Left ventricle myocardium inferior (tissue), 1 donor: ENCODE results near the gene KRTAP29-1. TPM values are rescaled to one million over a fixed set of nuclear protein-coding genes. Genes with fewer than 3 reads are reported as not detected.
"Not testable (repeated sequence)": the region's sequence is repeated elsewhere in the genome, so short reads cannot be mapped to it uniquely, and the experiment has no call there.

Source experiments
- DNase-seq: peaks from one replicate; pipeline ENCODE4 v3.0.0-alpha.2; 2020
- H3K27ac ChIP-seq: fragments of 200-600 bp; replicated peaks from 2 replicates; pipeline ENCODE4 v1.8.0; 2021
- H3K27me3 ChIP-seq: fragments of 200-600 bp; 2 replicates; pipeline ENCODE4 v1.8.0; 2021; ENCODE audit warnings: low read depth
- H3K36me3 ChIP-seq: fragments of 200-600 bp; 2 replicates; pipeline ENCODE4 v1.8.0; 2021
- H3K4me1 ChIP-seq: fragments of 200-600 bp; 2 replicates; pipeline ENCODE4 v1.8.0; 2021
- H3K4me3 ChIP-seq: fragments of 200-600 bp; 2 replicates; pipeline ENCODE4 v1.8.0; 2021; ENCODE audit warnings: mild to moderate bottlenecking, moderate library complexity
- H3K9me3 ChIP-seq: fragments of 200-600 bp; replicated peaks from 2 replicates; pipeline ENCODE4 v1.8.0; 2021
- intact Hi-C: fragments of 100-400 bp; cut with micrococcal nuclease; formaldehyde crosslinking; loops from one replicate; pipeline ENCODE4 v1.11.0; 2022
- total RNA-seq: library from RNA; stranded (reverse); fragmentation: NEBNext Ultra II Directional; extraction: Animal tissue kit (Norgen Biotek cat#: 25700); gene quantifications from one replicate; pipeline ENCODE4 v1.2.1, GENCODE V29; 2021
- TF ChIP-seq, protein P1 (sequence below): fragments of 200-600 bp; IDR thresholded peaks from 2 replicates; pipeline ENCODE4 v1.8.0; 2021; ENCODE audit warnings: antibody characterized with exemption, mild to moderate bottlenecking, borderline replicate concordance
- donor health status: DM: no; HTN: yes; CAD: no; lungs with severe emphysema.

Gene KRTAP29-1
- total RNA-seq, 1 donor from 2014 or later: not detected

DNA sequence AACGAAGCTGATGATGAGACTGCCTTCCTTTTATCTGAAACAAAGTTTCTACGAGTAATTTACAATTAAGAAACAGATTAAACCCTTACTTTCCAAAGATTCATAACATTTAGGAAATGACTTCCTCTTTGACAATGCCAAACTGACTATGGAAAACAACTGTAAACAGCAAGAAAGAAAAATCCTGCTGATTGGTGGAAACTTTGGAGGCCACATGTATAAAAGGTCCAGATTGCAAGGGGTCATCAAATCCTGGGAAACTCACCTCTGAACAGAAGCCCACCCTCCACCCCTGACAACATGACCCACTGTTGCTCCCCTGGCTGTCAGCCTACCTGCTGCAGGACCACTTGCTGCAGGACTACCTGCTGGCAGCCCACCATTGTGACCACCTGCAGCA is 37.6 kb downstream of the KRTAP29-1 start, which contains the start of gene KRTAP9-6:
TSS of gene KRTAP9-6 (plus strand) at position 301 of the 400 bp plus-strand sequence. CDS start at position 301, 0 bp downstream.
- TF ChIP-seq, protein P1, sequence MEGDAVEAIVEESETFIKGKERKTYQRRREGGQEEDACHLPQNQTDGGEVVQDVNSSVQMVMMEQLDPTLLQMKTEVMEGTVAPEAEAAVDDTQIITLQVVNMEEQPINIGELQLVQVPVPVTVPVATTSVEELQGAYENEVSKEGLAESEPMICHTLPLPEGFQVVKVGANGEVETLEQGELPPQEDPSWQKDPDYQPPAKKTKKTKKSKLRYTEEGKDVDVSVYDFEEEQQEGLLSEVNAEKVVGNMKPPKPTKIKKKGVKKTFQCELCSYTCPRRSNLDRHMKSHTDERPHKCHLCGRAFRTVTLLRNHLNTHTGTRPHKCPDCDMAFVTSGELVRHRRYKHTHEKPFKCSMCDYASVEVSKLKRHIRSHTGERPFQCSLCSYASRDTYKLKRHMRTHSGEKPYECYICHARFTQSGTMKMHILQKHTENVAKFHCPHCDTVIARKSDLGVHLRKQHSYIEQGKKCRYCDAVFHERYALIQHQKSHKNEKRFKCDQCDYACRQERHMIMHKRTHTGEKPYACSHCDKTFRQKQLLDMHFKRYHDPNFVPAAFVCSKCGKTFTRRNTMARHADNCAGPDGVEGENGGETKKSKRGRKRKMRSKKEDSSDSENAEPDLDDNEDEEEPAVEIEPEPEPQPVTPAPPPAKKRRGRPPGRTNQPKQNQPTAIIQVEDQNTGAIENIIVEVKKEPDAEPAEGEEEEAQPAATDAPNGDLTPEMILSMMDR: no peak
- Histone ChIP-seq H3K4me1 (no peaks in the 10 kb centered on the region), H3K27me3 (peaks cover 39% of the 10 kb centered on the region), H3K9me3 (no peaks in the 10 kb centered on the region), H3K36me3 (no peaks in the 10 kb centered on the region), H3K27ac (no peak within 1 kb of the TSS), H3K4me3 (no peak within 1 kb of the TSS)
- no peak for DNase-seq
- intact Hi-C loops: no loop called here

DNA sequence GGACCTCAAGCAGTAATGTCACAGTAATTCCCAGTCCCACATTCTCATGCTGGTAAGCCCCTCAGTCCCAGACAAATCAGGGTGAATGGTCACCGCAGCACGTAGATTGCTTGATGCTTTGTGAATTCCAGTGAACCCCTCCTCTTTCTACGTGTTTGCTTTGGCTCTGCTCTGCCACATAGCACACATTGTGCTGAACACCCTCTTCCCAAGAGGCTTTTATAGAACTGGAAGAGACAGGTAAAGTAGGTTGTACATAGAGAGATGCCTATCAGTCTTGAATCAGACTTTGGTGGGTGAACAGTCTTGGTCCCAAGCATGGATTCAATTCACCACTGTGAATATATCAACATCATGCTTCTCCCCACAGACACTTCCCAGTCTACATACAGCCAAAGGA is 38.1 kb downstream of the KRTAP29-1 start:
- peaks cover 43% of the 10 kb centered on the region for H3K27me3 ChIP-seq
- TF ChIP-seq, protein P1: no peak
- H3K4me1 ChIP-seq: no peaks in the 10 kb centered on the region
- no peaks in the 10 kb centered on the region for H3K36me3 ChIP-seq
- no peak overlapping the region for H3K27ac ChIP-seq
- H3K9me3 ChIP-seq: no peaks in the 10 kb centered on the region
- no peak overlapping the region for H3K4me3 ChIP-seq
- intact Hi-C loops: no loop called here
- no peak for DNase-seq

DNA sequence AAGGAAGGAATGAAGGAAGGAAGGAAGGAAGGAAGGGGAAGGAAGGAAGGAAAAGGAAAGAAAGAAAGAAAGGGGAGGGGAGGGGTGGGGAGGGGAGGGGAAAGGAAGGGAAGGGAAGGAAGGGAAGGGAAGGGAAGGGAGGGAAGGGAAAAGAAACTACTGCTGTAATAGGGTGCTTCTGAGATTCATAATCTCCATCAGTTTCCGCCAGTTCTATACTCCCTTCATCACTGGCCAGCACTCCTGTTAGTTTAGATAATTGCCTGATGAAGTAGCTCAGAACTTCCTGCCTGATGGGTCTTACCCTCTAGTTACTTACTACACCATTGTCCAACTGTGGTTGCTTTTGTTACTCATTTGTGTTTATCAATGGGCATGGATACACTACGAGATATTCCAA is 39.4 kb downstream of the KRTAP29-1 start:
- TF ChIP-seq, protein P1: no peak
- no peak overlapping the region for H3K27ac ChIP-seq
- intact Hi-C loops: no loop called here

DNA sequence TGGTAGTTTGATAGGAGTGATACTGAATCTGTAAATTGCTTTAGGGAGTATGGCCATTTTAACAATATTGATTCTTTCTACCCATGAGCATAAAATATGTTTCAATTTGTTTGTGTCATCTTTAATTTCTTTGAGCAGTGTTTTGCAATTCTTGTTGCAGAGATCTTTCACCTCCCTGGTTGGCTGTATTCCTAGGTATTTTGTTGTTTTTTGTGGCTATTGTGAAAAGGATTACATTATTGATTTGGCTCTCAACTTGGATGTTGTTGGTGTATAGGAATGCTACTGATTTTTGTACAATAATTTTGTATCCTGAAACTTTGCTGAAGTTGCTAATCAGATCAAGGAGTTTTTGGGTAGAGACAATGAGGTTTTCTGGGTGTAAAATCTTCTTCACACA is 44.2 kb downstream of the KRTAP29-1 start:
- no peaks in the 10 kb centered on the region for H3K4me1 ChIP-seq
- TF ChIP-seq, protein P1: no peak

More for the DNA sequence above, 39.4 kb downstream of the KRTAP29-1 start:
- Histone ChIP-seq H3K36me3 (no peaks in the 10 kb centered on the region), H3K9me3 (no peaks in the 10 kb centered on the region), H3K27me3 (peaks cover 57% of the 10 kb centered on the region), H3K4me1 (no peaks in the 10 kb centered on the region), H3K4me3 (no peak overlapping the region)
- DNase-seq: no peak

DNA sequence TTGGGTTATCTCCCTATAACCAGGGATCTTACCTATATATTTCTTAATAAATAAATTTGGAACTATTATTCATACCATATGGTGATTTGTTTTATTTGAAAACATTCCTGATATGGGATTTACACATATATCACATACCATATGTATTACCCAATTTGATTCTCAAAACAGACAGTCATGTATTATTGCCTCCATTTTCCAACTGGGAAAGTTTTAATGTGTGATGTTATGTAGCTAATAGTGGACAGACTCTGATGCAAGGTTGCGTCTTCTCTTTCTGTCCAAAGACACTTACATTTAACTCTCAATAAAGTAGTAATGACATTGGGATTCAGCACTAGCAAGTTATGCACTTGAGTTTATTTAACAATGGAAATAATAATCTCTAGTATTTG is 46.4 kb downstream of the KRTAP29-1 start:
- Histone ChIP-seq H3K36me3 (no peaks in the 10 kb centered on the region), H3K9me3 (no peaks in the 10 kb centered on the region), H3K27me3 (peaks cover 91% of the 10 kb centered on the region), H3K4me3 (no peak overlapping the region), H3K27ac (no peak overlapping the region), H3K4me1 (no peaks in the 10 kb centered on the region)
- TF ChIP-seq, protein P1: no peak
- DNase-seq: no peak
- intact Hi-C loops: no loop called here

More for the DNA sequence above, 44.2 kb downstream of the KRTAP29-1 start:
- H3K27me3 ChIP-seq: peaks cover 87% of the 10 kb centered on the region
- H3K27ac ChIP-seq: no peak overlapping the region
- no peaks in the 10 kb centered on the region for H3K36me3 ChIP-seq
- no peak for DNase-seq
- no peaks in the 10 kb centered on the region for H3K9me3 ChIP-seq
- intact Hi-C loops: no loop called here
- no peak overlapping the region for H3K4me3 ChIP-seq

DNA sequence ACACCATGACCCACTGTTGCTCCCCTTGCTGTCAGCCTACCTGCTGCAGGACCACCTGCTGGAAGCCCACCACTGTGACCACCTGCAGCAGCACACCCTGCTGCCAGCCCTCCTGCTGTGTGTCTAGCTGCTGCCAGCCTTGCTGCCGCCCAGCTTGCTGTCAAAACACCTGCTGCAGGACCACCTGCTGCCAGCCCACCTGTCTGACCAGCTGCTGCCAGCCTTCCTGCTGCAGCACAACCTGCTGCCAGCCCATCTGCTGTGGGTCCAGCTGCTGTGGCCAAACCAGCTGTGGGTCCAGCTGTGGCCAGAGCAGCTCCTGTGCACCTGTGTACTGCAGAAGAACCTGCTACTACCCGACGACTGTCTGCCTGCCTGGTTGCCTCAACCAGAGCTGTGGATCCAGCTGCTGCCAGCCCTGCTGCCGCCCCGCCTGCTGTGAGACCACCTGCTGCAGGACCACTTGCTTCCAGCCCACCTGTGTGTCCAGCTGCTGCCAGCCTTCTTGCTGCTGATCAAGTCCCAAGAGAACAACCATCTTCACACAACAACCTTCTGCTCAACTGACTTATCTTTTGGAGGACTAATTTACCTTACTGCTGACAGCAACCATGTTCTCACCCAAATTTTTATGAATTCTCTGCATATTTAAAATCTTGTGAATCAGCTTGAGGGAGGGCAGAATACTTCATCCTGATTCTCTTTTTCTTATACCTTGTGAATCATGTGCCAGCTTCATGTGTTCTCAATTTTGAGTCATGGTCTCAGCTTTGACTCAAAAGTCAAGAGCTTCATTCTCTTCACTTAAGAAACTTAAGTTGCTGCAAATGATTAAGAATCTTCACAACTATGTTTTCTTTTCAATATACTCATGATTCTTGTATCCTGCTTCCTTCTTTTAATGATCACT is 47.0 kb downstream of the KRTAP29-1 start, which contains the start of gene KRTAP9-9:
TSS of gene KRTAP9-9 (plus strand) at position 4 of the 910 bp plus-strand sequence.
- H3K4me3 ChIP-seq, H3K27ac ChIP-seq, H3K9me3 ChIP-seq, DNase-seq, intact Hi-C loops, H3K36me3 ChIP-seq, H3K4me1 ChIP-seq: not testable (repeated sequence)
- H3K27me3 ChIP-seq: peaks cover 94% of the 10 kb centered on the region
